GM20431 (cell line): ENCODE results near the gene NPHS2.
"Not testable (repeated sequence)": the region's sequence is repeated elsewhere in the genome, so short reads cannot be mapped to it uniquely, and the experiment has no call there.

ENCODE experiments used
- in situ Hi-C: fragments of 300-500 bp; cut with MseI, MboI; formaldehyde crosslinking; loops from one replicate; pipeline ENCODE4 v1.15.0; 2020; ENCODE audit warnings: low sequenced_read_pairs; ENCODE audit not compliant: unreplicated experiment

The NPHS2 gene

GRCh38 chr1:179548666-179549367 lies 26.9 kb downstream of the NPHS2 start:
- in situ Hi-C loops: no loop called here

GRCh38 chr1:179547021-179547535 lies 28.7 kb downstream of the NPHS2 start:
- in situ Hi-C loops: no loop called here

- in situ Hi-C loops: no loop called here
Measured at GRCh38 chr1:179545321-179545720, 30.4 kb downstream of the NPHS2 start.

- in situ Hi-C loops: no loop called here
Measured at GRCh38 chr1:179541774-179542173, 34.0 kb downstream of the NPHS2 start.

- in situ Hi-C loops: no loop called here
Measured at GRCh38 chr1:179530352-179530751, 45.4 kb downstream of the NPHS2 start.

GRCh38 chr1:179529482-179530195 lies 46.1 kb downstream of the NPHS2 start:
- in situ Hi-C loops: no loop called here

GRCh38 chr1:179518544-179518943 lies 57.2 kb downstream of the NPHS2 start:
- in situ Hi-C loops: not testable (repeated sequence)

GRCh38 chr1:179516976-179517705 lies 58.6 kb downstream of the NPHS2 start:
- in situ Hi-C loops: no loop called here

- in situ Hi-C loops: no loop called here
Measured at GRCh38 chr1:179510038-179510437, 65.7 kb downstream of the NPHS2 start.

GRCh38 chr1:179509384-179509783 lies 66.4 kb downstream of the NPHS2 start:
- in situ Hi-C loops: no loop called here

- in situ Hi-C loops: no loop called here
Measured at GRCh38 chr1:179506199-179506598, 69.5 kb downstream of the NPHS2 start.
